Muscle layer of colon (tissue), 2 donors: Measurements from ENCODE around the gene GPR55.
A peak's percentile ranks its signal among the peaks of the same experiment; 100 is the strongest.

ENCODE experiments used
- H3K27ac ChIP-seq: one replicate; pipeline ENCODE4 v1.7.0; 2013; ENCODE audit warnings: low read depth, mild to moderate bottlenecking, low read length, moderate library complexity
- H3K27me3 ChIP-seq, 2 donors: one replicate each; pipeline ENCODE4 v1.7.0; 2013; ENCODE audit warnings: low read length in 2 of 2, mild to moderate bottlenecking in 2 of 2; ENCODE audit not compliant: insufficient read depth in 2 of 2, control insufficient read depth in 1 of 2
- H3K36me3 ChIP-seq: one replicate; pipeline ENCODE4 v1.7.0; 2013; ENCODE audit warnings: mild to moderate bottlenecking, low read length; ENCODE audit not compliant: insufficient read depth
- H3K4me1 ChIP-seq: one replicate; pipeline ENCODE4 v1.7.0; 2013; ENCODE audit warnings: mild to moderate bottlenecking, low read length; ENCODE audit not compliant: insufficient read depth
- H3K4me3 ChIP-seq, 2 donors: one replicate each; pipeline ENCODE4 v1.7.0; 2013; ENCODE audit warnings: low read length in 2 of 2, low read depth in 1 of 2, mild to moderate bottlenecking in 1 of 2, moderate library complexity in 1 of 2
- H3K9ac ChIP-seq: one replicate; pipeline ENCODE4 v1.7.0; 2013; ENCODE audit warnings: low read length
- H3K9me3 ChIP-seq: one replicate; pipeline ENCODE4 v1.7.0; 2013; ENCODE audit warnings: mild to moderate bottlenecking, low read length
- donor health status: abdominal sarcoma.
- donor health status: Adenocarcinoma of cecum.

Gene GPR55

DNA sequence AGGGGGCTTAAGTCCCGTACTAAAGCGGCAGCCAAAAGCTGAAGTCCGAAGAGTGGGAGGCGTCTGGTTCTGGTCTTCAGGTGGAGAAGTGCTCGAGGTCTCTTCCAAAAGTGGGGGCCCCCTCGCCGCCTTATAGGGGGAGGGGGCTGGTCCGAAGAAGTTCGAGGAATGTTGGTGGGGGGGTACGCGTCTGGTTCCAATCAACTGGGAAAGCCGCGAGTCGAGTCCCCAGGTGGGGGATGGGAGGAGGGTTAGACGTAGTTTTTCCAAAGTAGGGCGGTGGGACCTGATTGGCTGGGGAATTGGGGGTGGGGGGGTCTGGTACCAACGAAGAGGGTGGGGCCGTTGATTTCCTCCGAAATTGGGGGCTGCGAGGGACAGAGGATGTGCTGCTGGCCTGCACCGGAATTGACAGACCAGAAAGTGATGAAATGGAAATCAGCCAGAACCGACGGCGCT is 59.7 kb downstream of the GPR55 start:
- H3K27ac ChIP-seq: peak overlapping the region; percentile 90
- H3K9me3 ChIP-seq: no peaks in the 10 kb centered on the region
- no peak overlapping the region for H3K9ac ChIP-seq
- H3K4me3 ChIP-seq: peak overlapping the region; percentile 68 to 93
- no peaks in the 10 kb centered on the region for H3K36me3 ChIP-seq
- no peaks in the 10 kb centered on the region for H3K27me3 ChIP-seq
- H3K4me1 ChIP-seq: peaks cover 39% of the 10 kb centered on the region

DNA sequence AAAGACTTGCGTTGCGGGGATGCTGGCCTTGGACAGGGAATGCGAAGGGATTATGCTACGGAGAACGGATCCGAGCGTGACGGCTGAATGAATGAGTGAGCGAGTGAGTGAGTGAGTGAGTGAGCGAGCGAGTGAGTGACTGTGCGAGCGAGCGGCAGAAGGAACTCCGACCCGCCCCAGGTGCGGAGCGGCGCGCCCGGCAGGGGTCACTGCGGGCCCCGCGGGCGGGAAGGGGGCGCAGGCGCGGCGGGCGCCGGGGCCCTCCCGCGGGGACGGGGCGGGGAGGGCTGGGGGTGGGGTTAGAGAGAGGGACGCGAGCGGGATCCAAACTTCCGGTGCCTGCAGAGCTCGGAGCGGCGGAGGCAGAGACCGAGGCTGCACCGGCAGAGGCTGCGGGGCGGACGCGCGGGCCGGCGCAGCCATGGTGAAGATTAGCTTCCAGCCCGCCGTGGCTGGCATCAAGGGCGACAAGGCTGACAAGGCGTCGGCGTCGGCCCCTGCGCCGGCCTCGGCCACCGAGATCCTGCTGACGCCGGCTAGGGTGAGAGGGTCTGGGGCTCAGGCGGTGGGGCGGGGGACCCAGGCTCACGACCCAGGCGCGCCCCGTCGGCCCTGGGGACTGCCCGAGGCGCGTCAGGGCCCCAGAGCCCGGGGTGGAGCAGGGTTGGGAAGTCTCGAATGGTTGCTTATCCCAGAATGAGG is 60.3 kb downstream of the GPR55 start, which contains the start of gene ITM2C:
ITM2C (plus strand) TSS at position 338 of the 702 bp plus-strand sequence; CDS start at position 422, 84 bp downstream.
- Histone ChIP-seq H3K4me3 (peak within 1 kb of the TSS; percentile 68 to 93), H3K9ac (no peak within 1 kb of the TSS), H3K27me3 (no peaks in the 10 kb centered on the region), H3K9me3 (no peaks in the 10 kb centered on the region), H3K4me1 (peaks cover 33% of the 10 kb centered on the region), H3K27ac (peak within 1 kb of the TSS; percentile 90), H3K36me3 (no peaks in the 10 kb centered on the region)

DNA sequence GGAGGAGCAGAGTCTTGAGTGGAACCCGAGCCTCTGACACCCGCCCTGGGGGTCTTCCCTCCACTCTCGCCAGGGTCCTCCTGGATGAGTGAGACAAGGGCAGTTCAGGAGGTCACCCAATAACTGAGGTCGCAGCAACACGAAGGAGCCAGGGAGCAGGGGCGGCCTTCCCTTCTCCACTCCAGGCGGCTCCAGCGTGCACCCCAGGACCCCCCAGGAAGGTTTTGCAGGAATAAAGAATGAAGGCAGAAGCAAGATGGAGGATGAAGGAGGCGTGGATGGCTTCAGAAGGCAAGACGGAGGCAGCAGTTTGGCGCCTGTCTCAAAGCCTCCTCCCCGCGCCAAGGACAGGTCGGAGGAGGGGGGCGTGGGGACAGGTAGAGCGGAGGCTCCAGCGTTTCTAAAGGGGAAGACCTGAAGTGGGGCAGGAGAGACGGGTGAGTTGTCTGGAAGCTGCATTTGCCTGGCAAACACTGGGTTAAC is 60.9 kb downstream of the GPR55 start:
- H3K9ac ChIP-seq: no peak overlapping the region
- no peaks in the 10 kb centered on the region for H3K9me3 ChIP-seq
- H3K27ac ChIP-seq: no peak overlapping the region
- peak overlapping the region; percentile 68 to 93 for H3K4me3 ChIP-seq
- no peaks in the 10 kb centered on the region for H3K36me3 ChIP-seq
- H3K4me1 ChIP-seq: peaks cover 27% of the 10 kb centered on the region
- no peaks in the 10 kb centered on the region for H3K27me3 ChIP-seq

DNA sequence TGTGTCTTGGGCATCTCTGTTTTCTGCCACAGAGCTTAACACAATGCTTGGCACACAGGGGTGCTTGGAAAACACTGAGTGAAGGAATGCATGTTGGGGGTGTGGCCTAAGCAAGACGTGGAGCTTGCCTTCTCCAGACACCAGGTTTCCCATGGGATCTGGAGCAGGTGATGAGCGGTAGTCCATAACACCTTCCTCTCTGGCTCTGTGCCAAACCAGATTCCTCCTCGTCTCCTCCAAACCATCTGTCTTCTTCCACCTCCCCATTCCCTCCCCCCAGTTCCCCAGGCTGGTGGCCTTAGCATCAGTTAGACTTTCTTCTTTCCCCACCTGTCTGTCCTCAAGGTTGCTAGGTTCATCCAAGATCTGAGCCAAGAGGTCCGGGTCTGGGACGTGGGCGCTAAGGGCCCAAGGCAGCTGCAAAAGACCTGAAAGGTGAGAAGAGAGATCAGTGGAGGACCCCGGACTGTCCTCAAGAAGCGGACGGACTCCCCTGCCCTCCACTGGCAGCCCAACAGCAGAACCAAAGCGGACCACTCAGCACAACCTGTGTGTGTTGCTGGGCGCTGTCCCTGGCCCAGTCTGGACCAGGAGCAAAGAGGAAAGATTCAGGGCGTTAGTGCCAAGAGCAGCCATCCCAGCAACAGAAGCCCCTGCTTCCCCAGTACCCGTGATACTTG is 61.5 kb downstream of the GPR55 start:
- no peak overlapping the region for H3K9ac ChIP-seq
- no peaks in the 10 kb centered on the region for H3K36me3 ChIP-seq
- no peaks in the 10 kb centered on the region for H3K27me3 ChIP-seq
- no peaks in the 10 kb centered on the region for H3K9me3 ChIP-seq
- H3K4me1 ChIP-seq: peaks cover 21% of the 10 kb centered on the region
- no peak overlapping the region for H3K4me3 ChIP-seq
- no peak overlapping the region for H3K27ac ChIP-seq

DNA sequence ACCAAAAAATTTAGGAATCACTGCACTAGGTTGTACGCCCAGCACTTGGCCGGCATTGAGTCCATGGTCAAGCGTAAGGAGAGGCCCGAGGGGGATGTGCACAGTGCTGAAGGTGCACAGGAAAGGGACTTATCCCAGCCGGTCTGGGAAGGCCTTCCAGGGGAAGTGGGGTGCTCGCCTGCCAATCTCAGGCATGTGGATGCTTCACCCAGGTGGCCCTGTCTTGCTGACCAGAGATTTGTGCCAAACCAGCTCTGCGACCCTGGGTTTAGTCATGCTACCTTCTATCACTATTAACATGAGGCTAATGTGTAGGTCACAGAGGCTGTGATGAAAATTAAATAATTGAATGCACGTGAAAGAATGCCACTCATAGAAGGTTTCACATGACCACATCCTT is 62.0 kb downstream of the GPR55 start:
- H3K36me3 ChIP-seq: no peaks in the 10 kb centered on the region
- no peaks in the 10 kb centered on the region for H3K9me3 ChIP-seq
- peaks cover 16% of the 10 kb centered on the region for H3K4me1 ChIP-seq
- H3K27me3 ChIP-seq: no peaks in the 10 kb centered on the region
- no peak overlapping the region for H3K27ac ChIP-seq
- no peak overlapping the region for H3K4me3 ChIP-seq
- H3K9ac ChIP-seq: no peak overlapping the region

DNA sequence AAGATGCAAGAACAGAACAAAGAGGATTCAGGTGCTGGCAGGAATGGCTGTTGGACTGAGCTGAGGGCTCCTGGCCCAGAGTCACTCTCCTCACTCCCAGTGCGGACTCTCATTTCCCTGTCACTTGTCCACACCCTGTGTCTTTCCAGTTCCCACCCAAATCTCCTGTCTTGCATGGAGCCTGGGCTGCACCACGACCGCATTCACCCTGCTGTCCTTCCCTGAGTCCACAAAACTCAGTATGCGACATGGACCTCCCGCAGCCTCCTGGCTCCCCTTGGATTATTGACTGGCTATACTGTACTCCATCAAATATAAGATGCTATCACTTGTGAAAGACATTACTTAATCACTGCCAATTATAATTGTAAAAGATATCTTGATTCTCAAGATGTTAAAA is 62.8 kb downstream of the GPR55 start:
- no peaks in the 10 kb centered on the region for H3K9me3 ChIP-seq
- no peaks in the 10 kb centered on the region for H3K36me3 ChIP-seq
- H3K9ac ChIP-seq: no peak overlapping the region
- H3K4me3 ChIP-seq: no peak overlapping the region
- H3K27me3 ChIP-seq: no peaks in the 10 kb centered on the region
- no peak overlapping the region for H3K27ac ChIP-seq
- peaks cover 12% of the 10 kb centered on the region for H3K4me1 ChIP-seq

DNA sequence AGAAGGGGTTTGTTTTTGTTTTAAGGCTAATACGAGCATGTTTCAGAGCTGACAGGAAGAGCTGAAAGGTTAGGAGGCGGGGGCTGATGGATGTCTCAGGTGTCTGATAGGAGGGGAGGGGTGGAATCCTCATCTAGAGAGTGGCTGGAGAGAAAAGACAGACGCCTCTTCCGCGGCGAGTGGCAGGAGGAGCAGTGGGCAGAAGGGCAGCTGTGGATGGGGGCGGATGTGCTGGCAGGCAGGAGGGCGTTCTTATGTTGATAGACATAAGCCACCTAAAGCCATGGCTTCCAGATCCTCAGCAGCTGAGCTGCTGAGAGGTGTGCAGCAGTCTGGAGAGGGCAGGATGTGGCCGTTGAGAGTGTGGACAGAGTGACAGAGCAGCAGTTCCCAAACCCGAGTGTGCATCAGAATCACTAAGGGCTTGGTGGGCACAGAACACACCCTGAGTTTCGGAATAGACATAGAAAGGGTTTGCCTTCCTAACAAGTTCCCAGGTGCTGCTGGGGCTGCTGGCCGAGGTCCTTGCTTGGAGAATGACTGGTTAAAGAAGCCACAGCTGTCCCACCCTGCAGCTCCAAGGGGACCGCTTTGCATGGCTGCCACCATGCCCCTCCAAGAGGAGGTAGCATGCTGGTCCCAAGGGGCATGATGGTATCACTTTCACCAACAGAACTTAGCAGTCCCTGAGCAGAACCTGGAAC is 63.3 kb downstream of the GPR55 start:
- H3K9ac ChIP-seq: no peak overlapping the region
- H3K4me1 ChIP-seq: peaks cover 7% of the 10 kb centered on the region
- no peaks in the 10 kb centered on the region for H3K27me3 ChIP-seq
- no peak overlapping the region for H3K27ac ChIP-seq
- no peaks in the 10 kb centered on the region for H3K9me3 ChIP-seq
- no peaks in the 10 kb centered on the region for H3K36me3 ChIP-seq
- no peak overlapping the region for H3K4me3 ChIP-seq
